H9 (cell line): ENCODE results near the gene RBFOX1. TPM values are rescaled to one million over a fixed set of nuclear protein-coding genes. Genes with fewer than 3 reads are reported as not detected.

Experiments
- DNase-seq: peaks from one replicate; pipeline ENCODE4 v3.0.0-alpha.2; 2017
- H2AFZ ChIP-seq: one replicate; pipeline ENCODE4 v1.6.1; 2013; ENCODE audit warnings: mild to moderate bottlenecking, low read length, control low read depth, moderate library complexity
- H2AK5ac ChIP-seq: 2 replicates; pipeline ENCODE4 v1.6.1; 2013; ENCODE audit warnings: low read length, control low read depth, mixed read lengths; ENCODE audit not compliant: insufficient read length
- H2BK120ac ChIP-seq: one replicate; pipeline ENCODE4 v1.6.1; 2013; ENCODE audit warnings: low read depth, mild to moderate bottlenecking, low read length, control low read depth, inconsistent platforms; ENCODE audit not compliant: poor library complexity, severe bottlenecking
- H2BK12ac ChIP-seq: 2 replicates; pipeline ENCODE4 v1.6.1; 2013; ENCODE audit warnings: low read length, control low read depth, mixed read lengths, low read depth; ENCODE audit not compliant: insufficient read length
- H2BK15ac ChIP-seq: 2 replicates; pipeline ENCODE4 v1.6.1; 2013; ENCODE audit warnings: low read depth, low read length, control low read depth
- H2BK20ac ChIP-seq: one replicate; pipeline ENCODE4 v1.6.1; 2013; ENCODE audit warnings: low read depth, mild to moderate bottlenecking, low read length, control low read depth, inconsistent platforms; ENCODE audit not compliant: poor library complexity, severe bottlenecking
- H2BK5ac ChIP-seq: 2 replicates; pipeline ENCODE4 v1.6.1; 2013; ENCODE audit warnings: low read length, control low read depth, mixed read lengths; ENCODE audit not compliant: insufficient read length
- H3K14ac ChIP-seq: 2 replicates; pipeline ENCODE4 v1.6.1; 2013; ENCODE audit warnings: low read length, control low read depth; ENCODE audit not compliant: insufficient read depth
- H3K18ac ChIP-seq: 2 replicates; pipeline ENCODE4 v1.6.1; 2013; ENCODE audit warnings: low read depth, mild to moderate bottlenecking, mixed read lengths, low read length, control low read depth; ENCODE audit not compliant: insufficient read length
- H3K23ac ChIP-seq: 2 replicates; pipeline ENCODE4 v1.6.1; 2013; ENCODE audit warnings: low read length, control low read depth, mixed read lengths, low read depth; ENCODE audit not compliant: insufficient read length
- H3K23me2 ChIP-seq: 2 replicates; pipeline ENCODE4 v1.6.1; 2013; ENCODE audit warnings: low read depth, mild to moderate bottlenecking, mixed read lengths, low read length, control low read depth; ENCODE audit not compliant: insufficient read length, poor library complexity, severe bottlenecking
- H3K27ac ChIP-seq: 2 replicates; pipeline ENCODE4 v1.5.1; 2013; ENCODE audit warnings: low read length, control low read depth, mixed read lengths, low read depth; ENCODE audit not compliant: insufficient read length
- H3K27me3 ChIP-seq: 2 replicates; pipeline ENCODE4 v1.6.1; 2013; ENCODE audit warnings: low read length, control low read depth, inconsistent platforms; ENCODE audit not compliant: insufficient read depth
- H3K4ac ChIP-seq: 2 replicates; pipeline ENCODE4 v1.6.1; 2013; ENCODE audit warnings: low read depth, mild to moderate bottlenecking, control low read depth, inconsistent platforms, low read length, moderate library complexity
- H3K4me1 ChIP-seq: 2 replicates; pipeline ENCODE4 v1.6.1; 2013; ENCODE audit warnings: low read length, control low read depth, inconsistent platforms; ENCODE audit not compliant: insufficient read depth
- H3K4me2 ChIP-seq: 2 replicates; pipeline ENCODE4 v1.6.1; 2013; ENCODE audit warnings: low read length, control low read depth, mixed read lengths; ENCODE audit not compliant: insufficient read length, insufficient read depth
- H3K56ac ChIP-seq: 2 replicates; pipeline ENCODE4 v1.6.1; 2013; ENCODE audit warnings: low read depth, mild to moderate bottlenecking, mixed read lengths, low read length, control low read depth; ENCODE audit not compliant: insufficient read length
- H3K79me1 ChIP-seq: 2 replicates; pipeline ENCODE4 v1.6.1; 2013; ENCODE audit warnings: low read depth, mild to moderate bottlenecking, moderate library complexity, low read length, control low read depth, inconsistent platforms; ENCODE audit not compliant: insufficient read depth, poor library complexity, severe bottlenecking
- H3K79me2 ChIP-seq: 2 replicates; pipeline ENCODE4 v1.6.1; 2013; ENCODE audit warnings: low read length, control low read depth, inconsistent platforms; ENCODE audit not compliant: insufficient read depth
- H3K9ac ChIP-seq: 2 replicates; pipeline ENCODE4 v1.6.1; 2013; ENCODE audit warnings: low read length, control low read depth, mixed read lengths; ENCODE audit not compliant: insufficient read length; ENCODE audit errors: extremely low read depth
- H3K9me3 ChIP-seq: one replicate; pipeline ENCODE4 v1.6.1; 2013; ENCODE audit warnings: low read depth, low read length, inconsistent platforms; ENCODE audit not compliant: control insufficient read depth
- H3T11ph ChIP-seq: one replicate; pipeline ENCODE4 v1.6.1; 2013; ENCODE audit warnings: mild to moderate bottlenecking, low read length, control low read depth, inconsistent platforms
- H4K20me1 ChIP-seq: one replicate; pipeline ENCODE4 v1.6.1; 2013; ENCODE audit not compliant: control insufficient read depth, insufficient read length, insufficient read depth
- H4K5ac ChIP-seq: 2 replicates; pipeline ENCODE4 v1.6.1; 2013; ENCODE audit warnings: low read depth, mild to moderate bottlenecking, mixed read lengths, low read length, control low read depth; ENCODE audit not compliant: insufficient read length
- H4K8ac ChIP-seq: replicated peaks from 2 replicates; pipeline ENCODE4 v1.6.1; 2013; ENCODE audit warnings: low read length, control low read depth, mixed read lengths, low read depth; ENCODE audit not compliant: insufficient read length
- H4K91ac ChIP-seq: 2 replicates; pipeline ENCODE4 v1.6.1; 2013; ENCODE audit warnings: low read depth, mild to moderate bottlenecking, moderate library complexity, mixed read lengths, low read length, control low read depth; ENCODE audit not compliant: insufficient read length
- H3K27ac Mint-ChIP-seq, 3 experiments: 2 replicates in 2 of 3; 3 replicates in 1 of 3; pipeline ENCODE4 v1.8.0; 2020 to 2021; ENCODE audit warnings: mixed read lengths in 3 of 3, mild to moderate bottlenecking in 1 of 3, moderate library complexity in 1 of 3
- H3K27me3 Mint-ChIP-seq: 2 replicates; pipeline ENCODE4 v1.8.0; 2021; ENCODE audit warnings: low read depth, mild to moderate bottlenecking, moderate library complexity, mixed read lengths
- H3K36me3 Mint-ChIP-seq, 3 experiments: 2 replicates in 2 of 3; 3 replicates in 1 of 3; pipeline ENCODE4 v1.8.0; 2020 to 2021; ENCODE audit warnings: low read depth in 3 of 3, mixed read lengths in 3 of 3; ENCODE audit not compliant: insufficient read depth in 1 of 3
- H3K4me1 Mint-ChIP-seq, 2 experiments: 2 replicates each; pipeline ENCODE4 v1.8.0; 2020; ENCODE audit warnings: mixed read lengths in 2 of 2
- H3K4me3 Mint-ChIP-seq, 2 experiments: 2 replicates in 1 of 2; 3 replicates in 1 of 2; pipeline ENCODE4 v1.8.0; 2020 to 2021; ENCODE audit warnings: mild to moderate bottlenecking in 2 of 2, mixed read lengths in 2 of 2, moderate library complexity in 1 of 2
- H3K9me3 Mint-ChIP-seq, 2 experiments: 2 replicates in 1 of 2; 3 replicates in 1 of 2; pipeline ENCODE4 v1.8.0; 2020; ENCODE audit warnings: mild to moderate bottlenecking in 2 of 2, mixed read lengths in 2 of 2, moderate library complexity in 1 of 2
- WGBS: extraction: QIAGEN DNeasy Blood & Tissue Kit; methylation state at CpG from one replicate; pipeline ENCODE4 v1.1.7; 2013; ENCODE audit warnings: missing lambda C conversion rate, low lambda C conversion rate, mixed read lengths; ENCODE audit not compliant: insufficient read length; ENCODE audit errors: extremely low coverage; 5-methylcytosine and 5-hydroxymethylcytosine counted together
- total RNA-seq: library from RNA; stranded (reverse); gene quantifications from 2 replicates; pipeline ENCODE4 v1.2.1, GENCODE V29; 2021
- TF ChIP-seq, protein P1 (sequence below): fragments of 200-600 bp; sonication (generic); conservative IDR thresholded peaks from 3 replicates; pipeline ENCODE4 v1.8.0; 2021; ENCODE audit warnings: antibody characterized with exemption, mild to moderate bottlenecking

The RBFOX1 gene
- total RNA-seq, 1 experiment from 2014 or later: 2.0 TPM

DNA sequence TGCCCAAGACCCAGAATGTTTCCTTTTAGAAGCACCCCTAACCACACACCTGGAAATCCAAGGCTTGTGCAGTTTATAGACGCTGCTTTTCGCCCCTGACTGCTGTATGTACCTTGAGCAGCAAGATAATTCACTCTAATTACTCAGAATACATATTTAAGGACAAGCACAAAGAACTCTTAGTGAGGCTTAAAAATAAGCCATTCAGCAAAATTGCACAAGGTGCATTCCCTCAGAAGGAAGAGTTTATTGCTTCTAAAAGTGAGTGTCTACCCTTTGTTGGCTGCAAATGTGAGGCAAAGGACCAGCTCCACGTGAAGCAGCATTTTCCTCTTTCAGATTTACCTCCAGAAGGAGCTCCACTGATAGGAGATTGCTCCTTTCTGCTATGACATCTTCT lies 208.4 kb downstream of the RBFOX1 start:
- H2AK5ac ChIP-seq: no peak overlapping the region
- no peak overlapping the region for H3K4ac ChIP-seq
- H2BK12ac ChIP-seq: no peak overlapping the region
- H4K8ac ChIP-seq: no peak overlapping the region
- H3K56ac ChIP-seq: no peak overlapping the region
- no peak overlapping the region for H3T11ph ChIP-seq
- H3K4me1 Mint-ChIP-seq: peaks cover 0 to 12% of the 10 kb centered on the region in 2 experiments; a peak in 2 of 4 replicates
- H2AFZ ChIP-seq: no peak overlapping the region
- TF ChIP-seq, protein P1, sequence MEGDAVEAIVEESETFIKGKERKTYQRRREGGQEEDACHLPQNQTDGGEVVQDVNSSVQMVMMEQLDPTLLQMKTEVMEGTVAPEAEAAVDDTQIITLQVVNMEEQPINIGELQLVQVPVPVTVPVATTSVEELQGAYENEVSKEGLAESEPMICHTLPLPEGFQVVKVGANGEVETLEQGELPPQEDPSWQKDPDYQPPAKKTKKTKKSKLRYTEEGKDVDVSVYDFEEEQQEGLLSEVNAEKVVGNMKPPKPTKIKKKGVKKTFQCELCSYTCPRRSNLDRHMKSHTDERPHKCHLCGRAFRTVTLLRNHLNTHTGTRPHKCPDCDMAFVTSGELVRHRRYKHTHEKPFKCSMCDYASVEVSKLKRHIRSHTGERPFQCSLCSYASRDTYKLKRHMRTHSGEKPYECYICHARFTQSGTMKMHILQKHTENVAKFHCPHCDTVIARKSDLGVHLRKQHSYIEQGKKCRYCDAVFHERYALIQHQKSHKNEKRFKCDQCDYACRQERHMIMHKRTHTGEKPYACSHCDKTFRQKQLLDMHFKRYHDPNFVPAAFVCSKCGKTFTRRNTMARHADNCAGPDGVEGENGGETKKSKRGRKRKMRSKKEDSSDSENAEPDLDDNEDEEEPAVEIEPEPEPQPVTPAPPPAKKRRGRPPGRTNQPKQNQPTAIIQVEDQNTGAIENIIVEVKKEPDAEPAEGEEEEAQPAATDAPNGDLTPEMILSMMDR: no peak
- no peaks in the 10 kb centered on the region for H3K79me1 ChIP-seq
- H3K18ac ChIP-seq: no peak overlapping the region
- no peaks in the 10 kb centered on the region for H3K79me2 ChIP-seq
- H4K91ac ChIP-seq: no peak overlapping the region
- H2BK20ac ChIP-seq: no peak overlapping the region
- H3K27me3 Mint-ChIP-seq: no peaks in the 10 kb centered on the region
- no peak overlapping the region for H3K23ac ChIP-seq
- WGBS: no CpG with 5 or more reads among the region's 3 CpGs
- no peak overlapping the region for H3K27ac Mint-ChIP-seq
- no peak overlapping the region for H2BK5ac ChIP-seq
- H3K36me3 Mint-ChIP-seq: no peaks in the 10 kb centered on the region; a peak in 1 of 7 replicates
- no peaks in the 10 kb centered on the region for H4K20me1 ChIP-seq
- H2BK15ac ChIP-seq: no peak overlapping the region
- no peak overlapping the region for H2BK120ac ChIP-seq
- DNase-seq: no peak
- H3K23me2 ChIP-seq: no peaks in the 10 kb centered on the region
- no peak overlapping the region for H4K5ac ChIP-seq
- no peaks in the 10 kb centered on the region for H3K4me1 ChIP-seq
- peaks cover 0 to 2% of the 10 kb centered on the region in 2 experiments; a peak in 1 of 5 replicates for H3K9me3 Mint-ChIP-seq
- H3K9ac ChIP-seq: no peak overlapping the region
- no peak overlapping the region for H3K27ac ChIP-seq
- H3K27me3 ChIP-seq: no peaks in the 10 kb centered on the region
- no peak overlapping the region for H3K14ac ChIP-seq
- H3K9me3 ChIP-seq: no peaks in the 10 kb centered on the region
- no peak overlapping the region for H3K4me3 Mint-ChIP-seq
- H3K4me2 ChIP-seq: no peak overlapping the region
